ENCODE measurements around the gene ETS2. TPM values are rescaled to one million over a fixed set of nuclear protein-coding genes. Genes with fewer than 3 reads are reported as not detected.

ETS2 gene
- total RNA-seq, result 9.8 TPM

DNA sequence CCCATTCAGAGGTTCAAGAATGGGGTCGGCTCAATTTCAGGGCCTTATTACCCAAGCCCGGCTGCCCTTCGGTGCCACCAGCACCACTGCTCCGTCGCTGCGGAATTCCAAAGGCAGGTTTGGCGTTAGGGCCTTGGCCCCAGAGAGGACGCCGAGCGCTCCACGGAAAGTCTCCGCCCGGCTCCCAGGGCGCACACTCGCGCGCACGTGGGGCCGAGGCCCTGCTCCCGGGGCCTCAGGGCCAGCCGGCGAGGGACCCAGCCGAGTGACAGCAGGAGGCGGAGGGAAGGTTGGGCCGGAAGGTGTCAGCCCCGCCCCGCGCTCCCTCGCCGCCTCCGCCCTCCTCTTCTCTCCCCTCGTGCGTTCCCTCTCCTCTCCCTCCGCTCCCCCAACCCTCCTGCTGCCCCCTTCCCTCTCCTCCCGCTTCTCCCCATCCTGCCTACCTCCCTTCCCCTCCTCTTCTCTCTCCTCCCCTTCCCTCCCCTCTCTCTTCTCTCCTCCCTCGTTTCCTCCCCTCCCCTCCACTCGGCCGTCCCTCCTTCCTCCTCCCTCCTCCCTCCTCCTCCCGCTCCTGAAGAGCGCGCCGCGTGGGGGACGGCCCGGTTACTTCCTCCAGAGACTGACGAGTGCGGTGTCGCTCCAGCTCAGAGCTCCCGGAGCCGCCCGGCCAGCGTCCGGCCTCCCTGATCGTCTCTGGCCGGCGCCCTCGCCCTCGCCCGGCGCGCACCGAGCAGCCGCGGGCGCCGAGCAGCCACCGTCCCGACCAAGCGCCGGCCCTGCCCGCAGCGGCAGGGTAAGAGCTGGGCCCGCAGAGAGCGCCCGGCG, at the start of gene ETS2:
Gene ETS2 (plus strand): TSS at position 602 of the 825 bp plus-strand sequence. CDS start 4,106 bp downstream, outside the sequence.
- DNase-seq, result peak; percentile 85

DNA sequence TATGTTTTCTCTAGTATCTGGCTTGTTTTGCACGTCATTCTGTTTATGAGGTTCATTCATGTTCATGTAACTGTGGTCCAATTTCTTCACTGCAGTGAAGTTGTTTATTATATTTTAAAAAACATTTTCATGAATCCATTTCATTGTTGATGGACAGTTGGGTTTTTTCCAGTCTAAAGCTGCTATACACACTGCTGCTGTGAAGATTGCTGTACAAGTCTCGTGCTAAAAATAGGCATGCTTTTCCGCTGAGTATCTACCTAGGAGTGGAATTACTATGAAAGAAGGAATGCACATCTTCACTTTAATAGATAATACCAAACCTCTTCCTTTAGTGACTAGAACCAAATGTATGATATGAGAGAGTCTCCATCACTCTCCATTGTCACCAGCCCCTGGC, 49.0 kb upstream of the ETS2 start:
- DNase-seq, result no peak

DNA sequence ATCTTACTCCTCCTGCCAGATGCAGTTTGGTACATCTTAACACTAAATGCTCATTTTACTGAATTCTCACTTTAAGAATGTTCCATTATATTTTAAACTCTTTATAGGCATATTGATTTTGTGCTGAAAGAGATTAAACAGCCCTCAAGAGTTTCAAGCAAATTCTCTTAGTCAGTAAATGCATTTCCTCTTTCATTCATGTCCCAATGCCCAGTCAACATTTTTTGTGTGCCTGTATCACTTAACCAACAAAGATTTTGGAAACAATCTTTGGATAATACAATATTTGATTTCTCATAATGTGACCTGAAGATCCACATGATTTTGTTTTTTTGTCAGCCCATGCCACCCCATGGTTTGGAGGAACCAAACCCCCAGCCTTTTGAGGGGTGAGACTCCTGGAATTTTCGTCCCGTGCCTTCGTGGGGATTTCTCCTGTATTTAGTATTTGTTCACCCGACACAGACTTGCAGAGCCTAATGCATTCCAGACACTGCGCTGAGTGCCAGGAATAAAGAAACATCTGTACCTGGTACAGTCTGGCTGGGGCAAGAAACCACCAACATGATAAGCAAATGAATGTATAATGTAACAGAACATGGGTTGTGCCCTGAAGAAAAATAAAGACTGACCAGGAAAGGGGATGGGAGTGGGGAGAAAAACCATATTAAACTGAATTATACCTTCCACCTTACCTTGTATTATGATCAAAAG, 47.1 kb upstream of the ETS2 start:
- no peak for DNase-seq

DNA sequence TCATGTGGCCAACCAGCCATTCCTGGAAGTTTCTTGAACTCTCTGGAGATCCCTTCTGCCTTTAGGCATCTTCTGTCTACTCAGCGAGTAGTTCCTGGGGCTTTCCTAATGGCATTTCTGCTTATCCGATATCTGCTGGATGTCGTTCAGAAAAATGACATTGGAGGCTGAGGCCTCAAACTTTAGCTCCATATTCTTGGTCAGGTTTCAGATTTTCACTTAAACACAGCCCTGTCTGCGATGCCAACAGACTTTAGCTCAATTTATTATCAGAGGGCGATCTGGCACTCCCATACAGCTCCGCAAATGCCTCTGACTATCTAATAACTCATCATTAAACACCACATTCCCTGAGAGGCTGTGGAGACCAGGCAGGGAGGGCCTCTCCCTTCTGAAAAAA, 46.3 kb upstream of the ETS2 start:
- no peak for DNase-seq

DNA sequence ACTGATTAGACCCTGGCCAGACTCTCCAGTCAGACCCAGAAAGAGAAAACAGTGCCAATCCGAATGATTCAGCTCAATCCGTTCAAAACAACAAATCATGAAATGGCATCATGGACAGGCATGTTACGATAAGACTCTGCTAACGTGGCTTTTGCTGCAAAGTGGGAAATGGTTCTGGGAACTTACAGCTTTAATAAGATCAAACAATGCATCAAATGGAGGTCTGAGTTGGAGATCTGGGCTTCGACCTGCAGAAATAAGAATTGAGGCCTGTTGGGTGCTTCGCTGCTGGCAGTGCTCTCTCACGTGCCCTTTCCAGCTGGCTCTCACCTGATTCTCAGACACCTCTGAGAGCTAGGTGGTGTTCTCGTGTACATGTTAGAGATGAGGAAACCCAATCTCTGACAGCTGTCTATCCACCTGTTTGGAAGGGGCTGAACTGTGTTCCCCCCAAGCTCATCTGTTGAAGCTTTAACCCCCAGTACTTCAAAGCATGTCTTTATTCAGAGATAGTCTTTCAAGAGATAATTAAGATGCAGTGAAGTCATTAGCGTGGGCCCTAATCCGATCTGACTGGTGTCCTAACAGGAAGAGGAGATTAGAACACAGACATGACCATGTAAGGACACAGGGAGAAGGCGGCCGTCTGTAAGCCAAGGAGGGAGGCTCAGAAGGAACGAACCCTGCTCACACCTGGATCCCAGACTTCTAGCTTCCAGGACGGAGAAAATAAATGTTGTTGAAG, 45.5 kb upstream of the ETS2 start:
- no peak for DNase-seq

DNA sequence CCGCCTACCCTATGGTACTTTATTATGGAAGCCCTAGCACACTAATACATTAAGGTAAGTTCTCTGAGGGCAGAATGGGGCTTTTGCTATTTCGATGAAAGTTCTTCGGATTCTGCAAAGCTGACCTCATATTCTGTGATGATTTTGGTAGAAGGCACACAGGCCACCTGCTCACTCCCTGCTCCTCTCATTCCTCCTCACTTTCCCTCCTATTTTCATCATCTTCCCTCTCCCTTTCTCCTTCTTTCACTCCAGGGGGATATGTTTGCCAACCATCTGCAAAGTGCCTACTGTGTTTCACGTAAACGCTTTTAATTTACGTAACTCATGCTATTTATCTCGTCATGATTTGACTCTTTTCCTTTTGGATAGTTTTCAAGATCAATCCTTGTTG, 45.0 kb upstream of the ETS2 start:
- DNase-seq, result no peak

DNA sequence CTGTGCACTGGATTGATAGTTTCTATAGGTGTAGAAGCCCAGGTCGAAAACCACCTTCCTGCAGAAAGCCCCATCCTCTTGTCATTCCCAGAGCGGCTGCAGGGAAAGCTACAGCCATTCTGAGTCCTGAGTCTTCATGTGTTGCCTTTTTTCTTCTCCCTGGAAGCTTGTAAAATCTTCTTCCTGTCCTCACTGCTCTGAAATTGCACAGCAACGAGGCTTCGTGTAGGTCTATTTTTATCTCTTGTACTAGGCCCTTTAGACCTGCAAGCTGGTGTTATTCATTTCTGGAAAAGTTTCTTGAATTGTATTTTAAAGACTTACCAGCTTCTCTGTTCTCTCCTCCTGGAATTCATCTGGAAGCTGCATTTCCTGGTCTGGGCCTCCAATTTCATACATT, 44.2 kb upstream of the ETS2 start:
- no peak for DNase-seq

DNA sequence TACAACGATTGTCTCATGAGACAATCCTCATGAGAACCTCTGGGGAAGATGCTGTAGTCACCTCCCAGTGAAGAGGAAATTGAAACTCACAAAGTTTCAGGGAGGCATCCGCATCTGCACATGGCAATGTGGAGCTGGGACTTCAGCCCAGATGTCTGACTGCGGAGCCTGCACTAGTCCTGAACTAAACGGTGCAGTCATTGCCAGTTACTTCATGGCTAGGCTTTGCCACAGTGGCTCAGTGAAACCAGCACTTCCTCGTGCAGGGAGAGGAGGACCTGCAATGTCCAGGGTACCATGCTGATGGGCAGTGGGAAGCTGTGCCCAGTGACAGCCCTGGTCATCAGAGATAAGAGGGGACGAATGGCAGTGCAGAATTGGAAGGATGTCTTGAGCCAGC, 40.7 kb upstream of the ETS2 start:
- DNase-seq, result no peak

DNA sequence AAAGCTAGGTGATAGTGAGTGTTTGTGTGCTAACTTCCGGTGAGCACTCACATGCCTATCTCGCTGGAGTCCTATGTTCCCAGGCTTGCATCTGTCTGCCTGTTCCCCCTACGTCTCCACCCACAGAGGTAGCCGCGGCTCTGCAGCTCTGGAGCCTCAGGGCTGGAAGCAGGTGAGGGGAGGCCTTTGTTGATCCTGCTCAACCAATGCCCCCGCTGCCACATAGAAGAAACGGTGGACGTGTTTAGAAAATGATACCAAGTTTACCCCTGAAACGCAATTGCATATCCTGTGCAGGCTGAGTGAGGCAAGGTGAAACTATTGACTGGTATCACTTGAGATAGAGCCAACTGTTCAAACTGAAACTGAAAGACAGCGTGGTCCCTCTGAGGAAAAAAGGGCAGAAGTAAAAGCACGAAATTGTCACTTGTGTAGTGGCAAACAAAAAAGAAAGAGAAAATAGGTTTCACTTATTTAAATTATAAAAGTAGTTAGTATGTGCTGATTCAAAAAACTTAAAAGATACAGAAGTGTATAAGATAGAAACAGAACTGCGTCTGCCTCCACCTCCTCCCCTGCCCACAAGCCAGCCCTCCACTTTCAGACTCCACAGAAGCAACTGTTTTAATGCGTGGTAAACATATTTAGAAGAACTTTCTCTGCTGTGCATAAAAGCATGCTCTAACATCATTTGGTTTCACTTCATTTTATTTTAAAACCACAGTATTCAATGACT, 38.6 kb upstream of the ETS2 start:
- no peak for DNase-seq

DNA sequence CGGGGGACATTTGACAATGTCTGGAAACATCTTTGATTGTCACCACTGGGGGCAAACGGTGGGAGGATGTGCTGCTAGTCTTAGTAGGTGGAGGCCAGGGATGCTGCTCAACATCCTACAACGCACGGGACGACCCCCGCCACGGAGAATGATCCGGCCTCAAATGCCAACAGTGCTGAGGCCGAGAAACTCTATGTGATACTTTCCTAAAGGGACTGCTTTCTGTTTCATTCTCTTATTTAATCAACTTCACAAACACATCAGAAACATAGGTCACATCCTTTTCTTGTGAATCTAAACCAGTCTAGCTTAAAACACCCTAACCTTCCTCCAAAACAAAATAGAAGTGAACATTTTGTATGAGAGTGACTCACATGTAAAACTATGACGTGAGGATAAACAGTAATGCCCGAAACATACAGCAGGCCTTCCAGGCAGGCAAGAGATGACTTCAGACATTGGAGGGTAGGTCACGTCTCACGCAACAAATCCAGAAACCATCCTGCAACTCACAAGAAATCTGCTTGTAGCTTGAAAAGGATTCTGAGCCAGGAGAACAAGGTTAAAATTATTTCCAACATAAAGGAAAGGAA, 37.2 kb upstream of the ETS2 start:
- no peak for DNase-seq

DNA sequence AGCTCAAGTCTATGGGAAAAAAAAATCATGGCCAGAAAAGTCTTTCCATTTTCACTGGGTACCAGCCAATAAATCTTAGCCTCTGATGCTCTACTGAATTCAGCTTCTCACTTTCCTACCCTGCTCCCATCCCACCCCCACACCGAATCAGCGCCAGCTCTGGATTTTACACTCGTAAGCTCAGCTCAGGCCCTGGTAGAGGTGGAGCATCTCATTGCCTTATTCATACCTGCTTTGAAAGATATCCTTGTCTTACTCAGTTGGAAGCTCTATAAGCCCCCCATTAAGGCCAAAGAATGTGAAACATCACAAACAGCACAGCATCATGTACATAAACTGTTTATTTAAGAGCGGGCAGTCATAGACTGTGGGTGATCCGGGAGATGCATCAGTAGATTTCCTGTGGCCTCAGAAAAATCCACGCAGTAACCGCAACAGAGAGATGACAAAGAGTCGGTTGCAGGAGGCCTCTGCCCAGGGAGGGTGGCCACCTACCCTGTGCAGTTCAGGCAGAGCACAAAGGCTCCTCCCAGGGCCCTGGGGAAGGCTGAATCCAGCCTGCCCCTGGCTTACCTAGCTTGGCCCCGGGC, 36.4 kb upstream of the ETS2 start:
- no peak for DNase-seq

DNA sequence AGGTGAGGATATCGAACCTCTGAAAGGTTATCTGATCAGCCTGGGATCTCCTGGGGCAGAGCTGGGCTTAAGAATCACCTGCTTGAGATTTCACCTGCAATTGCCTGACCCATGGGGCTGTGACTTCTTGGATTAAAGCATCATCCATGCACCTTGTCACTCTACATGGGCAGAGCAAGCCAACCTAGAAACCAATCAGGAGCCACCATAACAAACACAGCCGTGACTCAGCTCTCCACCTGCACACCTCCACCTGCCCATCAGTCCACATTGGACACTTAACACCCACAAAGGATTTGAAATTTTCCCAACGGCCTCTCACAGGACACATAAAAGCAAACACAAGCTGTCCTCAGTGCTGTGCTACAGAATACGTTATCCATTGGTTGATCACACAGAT, 35.1 kb upstream of the ETS2 start:
- no peak for DNase-seq

DNA sequence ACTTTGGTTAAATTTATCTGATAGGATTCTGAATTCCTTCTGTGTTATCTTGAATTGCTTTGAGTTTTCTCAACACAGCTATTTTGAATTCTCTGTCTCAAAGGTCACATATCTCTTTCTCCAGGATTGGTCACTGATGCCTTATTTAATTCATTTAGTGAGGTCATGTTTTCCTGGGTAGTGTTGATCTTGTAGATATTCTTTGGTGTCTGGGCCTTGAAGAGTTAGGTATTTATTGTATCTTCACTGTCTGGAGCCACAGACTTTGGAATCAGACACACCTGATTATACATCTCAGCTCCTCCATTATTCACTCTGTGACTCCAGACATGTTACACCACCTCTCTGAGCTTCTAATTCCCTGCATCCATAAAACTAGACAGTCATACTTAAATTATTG, 34.2 kb upstream of the ETS2 start:
- DNase-seq, result no peak

DNA sequence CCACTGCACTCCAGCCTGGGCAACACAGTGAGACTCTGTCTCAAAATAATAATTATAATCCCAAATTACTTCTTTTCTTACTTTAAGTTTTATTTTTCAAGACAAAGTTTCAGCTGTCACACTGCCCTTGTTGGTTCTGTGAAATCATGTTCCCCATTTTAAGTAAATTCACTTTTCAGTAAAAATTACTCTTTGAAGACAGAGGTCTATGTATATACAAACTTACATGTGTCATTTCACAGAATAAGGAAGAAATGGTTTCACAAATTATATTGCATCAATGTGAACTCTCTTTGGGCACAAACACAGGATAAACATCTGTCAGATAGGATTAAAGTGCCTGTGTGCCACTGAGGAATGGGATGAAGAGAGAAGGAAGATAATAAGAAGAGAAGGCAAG, 33.1 kb upstream of the ETS2 start:
- DNase-seq, result no peak

DNA sequence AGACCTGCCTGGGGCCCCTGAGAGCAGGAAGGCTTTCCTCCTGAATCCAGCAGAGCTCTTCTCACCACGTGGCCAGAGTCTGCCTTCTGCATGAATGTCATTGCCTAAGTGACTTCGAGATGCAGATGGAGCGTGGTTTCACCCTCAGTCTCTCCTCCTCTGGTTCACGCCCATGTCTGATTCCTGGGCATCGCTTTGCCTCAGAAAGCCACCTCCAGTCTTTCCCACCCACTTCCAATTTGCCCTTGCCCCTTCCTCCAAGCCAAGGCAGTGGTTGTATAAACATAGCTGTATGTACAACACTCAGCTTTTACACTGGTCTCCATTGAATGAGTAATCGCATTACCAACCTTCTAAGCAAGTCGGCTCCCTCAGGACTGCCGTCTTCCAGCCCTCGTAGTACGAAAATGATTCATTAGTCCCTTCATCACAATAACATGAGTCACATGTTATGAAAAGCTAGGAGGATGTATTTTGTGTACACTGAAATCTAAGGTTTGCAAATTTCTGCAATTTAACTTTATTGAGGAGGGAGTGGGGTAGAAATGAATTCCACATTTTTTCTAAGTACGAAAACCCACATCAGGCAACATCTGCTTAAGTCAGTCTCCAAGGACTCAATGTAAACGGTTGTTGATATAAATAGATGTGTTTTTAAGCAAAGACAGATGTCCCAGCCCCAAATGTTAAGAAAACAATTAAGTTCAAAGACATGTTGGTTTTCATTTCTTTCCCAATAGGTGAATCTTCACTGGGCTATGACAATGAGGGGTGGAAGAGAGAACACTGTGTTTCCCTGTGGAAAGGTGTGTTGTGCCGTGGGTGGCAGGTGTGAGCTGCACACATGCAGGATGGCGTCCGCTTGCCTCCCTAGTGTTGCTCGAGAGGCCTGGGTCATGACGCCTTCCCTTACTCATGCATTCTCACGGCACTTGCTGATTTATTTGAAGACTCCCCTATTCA, 32.3 kb upstream of the ETS2 start:
- DNase-seq, result no peak

DNA sequence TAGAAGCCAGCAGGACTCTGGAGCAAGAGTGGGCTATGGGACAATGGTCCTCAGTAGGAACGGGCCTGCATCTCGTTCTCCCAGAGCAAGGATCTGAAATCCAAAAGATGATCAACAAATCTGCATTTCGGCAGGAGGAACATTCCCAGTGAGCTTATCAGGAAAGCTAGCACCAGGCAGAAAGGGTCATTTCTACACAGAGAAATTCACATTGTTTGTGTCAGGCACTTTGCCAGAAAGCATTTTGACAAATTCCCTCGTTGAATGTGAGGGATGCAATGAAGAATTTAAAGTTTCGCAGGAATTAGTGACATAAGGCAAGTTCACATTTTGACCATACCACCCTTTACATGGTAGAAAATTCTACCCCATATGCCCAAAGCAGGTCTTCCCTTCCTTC, 31.6 kb upstream of the ETS2 start:
- no peak for DNase-seq

DNA sequence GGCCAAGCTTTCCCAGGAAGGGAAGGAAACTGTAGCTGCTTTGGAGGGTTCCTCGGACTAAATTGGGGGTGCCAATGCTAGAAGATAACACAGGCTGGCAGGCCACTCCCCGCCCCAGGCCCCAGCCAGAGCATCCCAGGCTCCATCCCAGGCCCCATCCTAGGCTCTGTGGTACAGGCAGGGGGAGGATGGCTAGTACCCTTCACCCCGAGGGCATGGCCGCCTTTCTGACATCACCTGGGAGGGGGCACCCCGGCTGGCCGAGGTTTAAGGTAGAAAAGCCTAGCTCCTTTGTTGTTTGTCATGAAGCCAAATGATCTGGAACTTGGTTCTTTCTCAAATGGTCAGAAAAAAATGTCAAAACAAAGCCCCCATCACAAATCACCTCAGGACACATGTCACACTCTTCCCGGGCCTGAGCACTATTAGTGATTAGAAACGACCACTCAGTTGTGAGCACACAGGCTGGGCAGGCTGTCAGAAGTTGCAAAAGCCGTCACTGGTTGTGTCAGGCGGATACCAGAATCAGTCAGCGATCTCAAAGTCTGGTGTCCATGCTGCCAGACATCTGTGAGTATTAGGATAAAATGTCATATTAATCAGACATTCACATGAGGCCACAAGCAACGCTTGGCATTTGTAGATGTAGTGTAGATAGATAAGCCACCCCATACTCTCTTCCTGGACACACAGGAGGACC, 31.0 kb upstream of the ETS2 start:
- DNase-seq, result no peak

DNA sequence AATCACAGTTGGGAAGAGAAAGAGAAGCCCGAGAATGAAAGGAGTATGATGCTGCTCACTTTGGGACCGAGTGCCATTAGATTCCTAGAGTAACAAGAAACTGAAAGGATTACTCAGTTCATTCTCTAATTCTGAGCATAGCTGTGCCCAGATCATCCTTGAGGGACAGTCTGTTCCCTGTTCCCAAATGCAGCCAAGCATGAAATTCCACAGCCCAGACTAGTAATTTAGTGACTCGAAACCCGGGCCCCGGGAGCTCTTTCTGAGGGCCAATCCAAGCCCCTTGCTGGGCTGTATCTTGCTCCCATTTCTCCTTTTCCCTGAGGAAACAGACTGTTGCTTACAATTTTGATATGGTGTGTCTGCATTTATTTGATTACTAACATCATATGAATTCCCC, 30.0 kb upstream of the ETS2 start:
- DNase-seq, result no peak

DNA sequence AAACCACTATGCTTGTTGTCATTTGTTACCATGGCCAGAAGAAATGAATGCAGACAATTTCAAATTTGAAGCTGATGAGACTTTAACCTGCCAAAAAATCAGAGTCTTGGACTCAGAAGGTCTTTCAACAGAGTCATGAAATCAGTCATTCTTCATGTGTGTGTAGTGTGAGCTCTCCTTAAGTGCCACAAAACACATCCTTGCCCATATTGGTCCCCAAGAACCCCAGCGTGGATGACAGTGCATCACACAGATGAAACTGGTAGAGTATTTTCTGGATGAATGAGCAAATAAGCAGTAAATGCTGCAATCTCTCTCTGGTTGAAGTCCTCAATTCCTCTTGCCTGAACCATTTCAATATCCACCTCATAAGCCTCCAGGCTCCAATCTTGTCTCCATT, 28.7 kb upstream of the ETS2 start:
- DNase-seq, result no peak

DNA sequence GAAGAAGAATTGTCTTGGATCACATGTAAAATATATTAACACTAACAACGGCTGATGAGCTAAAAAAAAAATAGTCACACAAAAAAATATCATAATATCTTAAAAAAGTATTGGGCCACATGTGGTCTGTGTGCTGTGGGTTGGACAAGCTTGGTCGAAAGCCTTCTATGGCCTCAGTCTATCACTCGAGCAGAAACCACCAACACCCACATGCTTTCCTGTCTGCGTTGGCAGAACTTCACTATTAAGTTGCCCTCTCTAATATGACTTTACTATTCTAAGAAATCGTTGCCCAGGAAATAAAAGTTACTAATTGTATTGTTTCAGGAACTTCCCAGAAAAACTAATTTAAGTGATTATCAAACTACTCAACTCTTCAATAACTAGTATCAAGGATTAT, 28.2 kb upstream of the ETS2 start:
- DNase-seq, result no peak

All from occipital lobe (tissue), 2 donors.